Measurements from ENCODE around the gene DAZAP1.

DNA sequence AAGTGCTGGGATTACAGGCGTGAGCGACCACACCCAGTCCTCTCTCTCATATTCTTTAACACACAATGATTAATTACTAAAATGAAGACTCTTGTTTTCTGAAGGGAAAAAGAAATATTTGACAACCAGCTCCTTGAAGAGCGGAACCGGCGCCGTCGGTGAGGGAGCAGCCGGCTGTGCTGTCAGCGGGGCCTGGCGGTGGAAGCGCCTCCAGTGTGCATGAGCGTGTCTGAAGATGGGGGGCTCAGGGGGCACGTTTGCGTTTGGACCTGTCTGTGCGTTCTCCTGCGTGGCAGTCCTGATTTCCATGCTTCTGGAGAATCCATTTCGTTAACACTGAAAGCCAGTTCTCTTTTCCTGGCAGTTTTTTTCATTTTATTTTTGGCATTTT is 31.0 kb upstream of the DAZAP1 start:
- TF ChIP-seq, protein P1, sequence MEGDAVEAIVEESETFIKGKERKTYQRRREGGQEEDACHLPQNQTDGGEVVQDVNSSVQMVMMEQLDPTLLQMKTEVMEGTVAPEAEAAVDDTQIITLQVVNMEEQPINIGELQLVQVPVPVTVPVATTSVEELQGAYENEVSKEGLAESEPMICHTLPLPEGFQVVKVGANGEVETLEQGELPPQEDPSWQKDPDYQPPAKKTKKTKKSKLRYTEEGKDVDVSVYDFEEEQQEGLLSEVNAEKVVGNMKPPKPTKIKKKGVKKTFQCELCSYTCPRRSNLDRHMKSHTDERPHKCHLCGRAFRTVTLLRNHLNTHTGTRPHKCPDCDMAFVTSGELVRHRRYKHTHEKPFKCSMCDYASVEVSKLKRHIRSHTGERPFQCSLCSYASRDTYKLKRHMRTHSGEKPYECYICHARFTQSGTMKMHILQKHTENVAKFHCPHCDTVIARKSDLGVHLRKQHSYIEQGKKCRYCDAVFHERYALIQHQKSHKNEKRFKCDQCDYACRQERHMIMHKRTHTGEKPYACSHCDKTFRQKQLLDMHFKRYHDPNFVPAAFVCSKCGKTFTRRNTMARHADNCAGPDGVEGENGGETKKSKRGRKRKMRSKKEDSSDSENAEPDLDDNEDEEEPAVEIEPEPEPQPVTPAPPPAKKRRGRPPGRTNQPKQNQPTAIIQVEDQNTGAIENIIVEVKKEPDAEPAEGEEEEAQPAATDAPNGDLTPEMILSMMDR (conservative IDR thresholded peaks at IDR 0.05; ENCODE audit: low read length), result no peak
- no peak for TF ChIP-seq EZH2phosphoT487 (IDR thresholded peaks at IDR 0.05; ENCODE audit: borderline replicate concordance)

All from Loucy (cell line).